ENCODE data around the gene TNIK.

GRCh38 chr3:171204942-171205341, 255.3 kb downstream of the TNIK start:
- TF ChIP-seq CTCF (IDR thresholded peaks at IDR 0.05 in 8 of 11, conservative IDR thresholded peaks at IDR 0.05 in 3 of 11) (no peak), POLR2AphosphoS5 (IDR thresholded peaks at IDR 0.05) (no peak)
